SJSA1 (cell line): ENCODE data around the gene AGAP2. TPM values are rescaled to one million over a fixed set of nuclear protein-coding genes. Genes with fewer than 3 reads are reported as not detected.
"Not testable (repeated sequence)": the region's sequence is repeated elsewhere in the genome, so short reads cannot be mapped to it uniquely, and the experiment has no call there.

Experiments
- DNase-seq, 2 experiments: peaks; one replicate each; pipeline ENCODE4 v3.0.0-alpha.2; 2015 to 2020; ENCODE audit warnings: low spot score in 2 of 2, low read depth in 1 of 2
- H3K27ac ChIP-seq: fragments of 250-450 bp; sonication (Bioruptor Pico); 2 replicates; pipeline ENCODE4 v1.5.1; 2020; ENCODE audit warnings: mild to moderate bottlenecking, moderate library complexity
- H3K27me3 ChIP-seq: fragments of 250-450 bp; sonication (Bioruptor Pico); replicated peaks from 2 replicates; pipeline ENCODE4 v1.5.1; 2020; ENCODE audit warnings: mild to moderate bottlenecking, moderate library complexity
- H3K36me3 ChIP-seq: fragments of 250-450 bp; sonication (Bioruptor Pico); 2 replicates; pipeline ENCODE4 v1.5.1; 2020; ENCODE audit warnings: mild to moderate bottlenecking
- H3K4me1 ChIP-seq: fragments of 250-450 bp; sonication (Bioruptor Pico); replicated peaks from 2 replicates; pipeline ENCODE4 v1.6.1; 2021; ENCODE audit warnings: mild to moderate bottlenecking
- H3K4me3 ChIP-seq: fragments of 250-450 bp; sonication (Bioruptor Pico); 2 replicates; pipeline ENCODE4 v1.5.1; 2020; ENCODE audit warnings: mild to moderate bottlenecking
- H3K9me3 ChIP-seq: fragments of 250-450 bp; sonication (Bioruptor Pico); replicated peaks from 2 replicates; pipeline ENCODE4 v1.5.1; 2020; ENCODE audit warnings: mild to moderate bottlenecking
- total RNA-seq: library from RNA; depleted of rRNA; stranded (reverse); fragments of >200 nt; shearing (Covaris generic); gene quantifications from 2 replicates; pipeline ENCODE4 v1.2.3, GENCODE V29; 2014; rRNA removed

Gene AGAP2
- total RNA-seq, 1 experiment from 2014 or later = 0.89 TPM

DNA sequence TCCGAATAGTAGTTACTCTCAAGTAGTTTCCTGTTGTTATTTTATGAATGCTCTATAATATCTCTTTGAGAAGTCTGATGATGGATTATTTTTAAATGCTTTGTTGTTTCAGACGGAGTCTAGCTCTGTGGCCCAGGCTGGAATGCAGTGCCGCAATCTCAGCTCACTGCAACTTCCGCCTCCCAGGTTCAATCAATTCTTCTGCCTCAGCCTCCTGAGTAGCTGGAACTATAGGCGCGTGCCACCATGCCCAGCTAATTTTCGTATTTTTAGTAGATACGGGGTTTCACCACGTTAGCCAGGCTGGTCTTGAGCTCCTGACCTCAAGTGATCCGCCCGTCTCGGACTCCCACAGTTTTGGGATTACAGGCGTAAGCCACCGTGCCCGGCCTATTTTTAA lies 46.0 kb downstream of the AGAP2 start:
- Histone ChIP-seq H3K27ac (no peak overlapping the region), H3K4me3 (no peak overlapping the region), H3K27me3 (peaks cover 28% of the 10 kb centered on the region), H3K9me3 (peaks cover 3% of the 10 kb centered on the region), H3K4me1 (peaks cover 11% of the 10 kb centered on the region), H3K36me3 (peaks cover 30% of the 10 kb centered on the region)
- DNase-seq = peak in 1 of 2 experiments; percentile 86

DNA sequence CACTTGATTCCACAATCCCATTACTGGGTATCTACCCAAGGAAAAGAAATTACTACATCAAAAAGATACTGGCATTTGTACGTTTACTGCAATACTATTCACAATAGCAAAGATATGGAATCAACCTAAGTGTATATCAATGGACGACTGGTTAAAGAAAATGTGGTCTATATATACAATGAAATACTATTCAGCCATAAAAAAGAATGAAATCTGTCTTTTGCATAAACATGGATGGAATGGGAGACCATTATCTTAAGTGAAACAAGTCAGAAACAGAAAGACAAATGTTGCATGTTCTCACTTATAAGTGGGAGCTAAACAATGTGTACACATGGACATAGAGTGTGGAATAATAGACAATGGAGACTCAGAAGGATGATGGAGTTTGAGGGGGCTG lies 49.6 kb downstream of the AGAP2 start:
- no peaks in the 10 kb centered on the region for H3K36me3 ChIP-seq
- H3K4me1 ChIP-seq = peaks cover 3% of the 10 kb centered on the region; the same call in 1 of the 2 replicates
- H3K27me3 ChIP-seq = peaks cover 64% of the 10 kb centered on the region
- peaks cover 3% of the 10 kb centered on the region for H3K9me3 ChIP-seq
- peak in 1 of 2 experiments; percentile 66 for DNase-seq
- H3K4me3 ChIP-seq = no peak overlapping the region
- H3K27ac ChIP-seq = no peak overlapping the region

- Histone ChIP-seq H3K27ac (no peak overlapping the region), H3K27me3 (peaks cover 70% of the 10 kb centered on the region), H3K4me1 (no peaks in the 10 kb centered on the region), H3K36me3 (no peaks in the 10 kb centered on the region), H3K9me3 (peaks cover 8% of the 10 kb centered on the region), H3K4me3 (no peak overlapping the region)
- peak; percentile 64 to 84 for DNase-seq
These were observed 50.7 kb downstream of the AGAP2 start for GRCh38 chr12:57687862-57688261.

DNA sequence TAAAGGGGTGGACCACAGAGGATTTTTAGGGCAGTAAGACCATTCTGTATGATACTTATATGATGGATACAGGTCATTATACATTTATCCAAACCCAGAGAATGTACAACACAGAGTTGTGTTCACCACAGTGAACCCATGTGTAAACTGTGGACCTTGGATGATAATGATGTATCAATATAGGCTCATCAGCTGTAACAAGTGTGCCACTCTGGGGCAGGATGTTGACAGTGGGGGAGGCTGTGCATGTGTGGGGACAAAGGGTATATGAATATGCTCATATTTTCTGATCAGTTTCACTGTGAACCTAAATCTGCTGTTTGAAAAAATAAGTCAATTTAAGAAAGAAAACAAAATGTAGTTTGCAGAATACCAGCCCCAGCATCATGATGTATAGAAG lies 58.8 kb downstream of the AGAP2 start:
- peaks cover 48% of the 10 kb centered on the region for H3K27me3 ChIP-seq

DNA sequence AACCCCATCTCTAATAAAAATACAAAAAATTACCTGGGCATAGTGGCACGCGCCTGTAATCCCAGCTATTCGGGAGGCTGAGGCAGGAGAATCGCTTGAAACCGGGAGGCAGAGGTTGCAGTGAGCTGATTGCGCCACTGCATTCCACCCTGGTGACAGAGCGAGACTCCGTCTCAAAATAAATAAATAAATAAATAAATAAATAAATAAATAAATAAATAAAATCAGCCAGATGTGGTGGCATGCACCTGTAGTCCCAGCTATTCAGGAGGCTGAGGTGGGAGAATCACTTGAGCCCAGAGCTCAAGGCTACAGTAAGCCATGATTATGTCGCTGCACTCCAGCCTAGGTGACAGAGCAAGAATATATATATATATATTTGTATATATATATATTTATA lies 60.6 kb downstream of the AGAP2 start:
- DNase-seq, H3K4me1 ChIP-seq, H3K27ac ChIP-seq, H3K36me3 ChIP-seq, H3K4me3 ChIP-seq: not testable (repeated sequence)
- peaks cover 24% of the 10 kb centered on the region for H3K9me3 ChIP-seq
- peaks cover 52% of the 10 kb centered on the region for H3K27me3 ChIP-seq

More for the DNA sequence above, 58.8 kb downstream of the AGAP2 start:
- peak in 1 of 2 experiments; percentile 88 for DNase-seq
- Histone ChIP-seq H3K36me3 (no peaks in the 10 kb centered on the region), H3K27ac (no peak overlapping the region), H3K4me1 (peaks cover 7% of the 10 kb centered on the region), H3K9me3 (peaks cover 26% of the 10 kb centered on the region), H3K4me3 (no peak overlapping the region)

- Histone ChIP-seq H3K9me3 (peaks cover 23% of the 10 kb centered on the region), H3K4me3 (no peak overlapping the region), H3K27ac (no peak overlapping the region), H3K27me3 (peaks cover 72% of the 10 kb centered on the region), H3K36me3 (no peaks in the 10 kb centered on the region), H3K4me1 (no peaks in the 10 kb centered on the region)
- peak in 1 of 2 experiments; percentile 96 for DNase-seq
These were observed 63.9 kb downstream of the AGAP2 start for GRCh38 chr12:57674691-57675090.

Other genes starting within 250 kb of the AGAP2 start
- 564 and 686 TPM in 2 replicates for gene DDIT3, start 218.2 kb downstream of the AGAP2 start, total RNA-seq
- 63.3 and 70.5 TPM in 2 replicates for gene MBD6, start 215.9 kb downstream of the AGAP2 start, total RNA-seq
- gene DCTN2, start 191.6 kb downstream of the AGAP2 start, total RNA-seq = 3,855 and 4,325 TPM in 2 replicates
- gene KIF5A, start 188.7 kb downstream of the AGAP2 start, total RNA-seq = 2.1 and 2.8 TPM in 2 replicates
- 544 and 654 TPM in 2 replicates for gene PIP4K2C, start 147.6 kb downstream of the AGAP2 start, total RNA-seq
- 187 and 286 TPM in 2 replicates for gene DTX3, start 133.9 kb downstream of the AGAP2 start, total RNA-seq
- gene ARHGEF25, start 127.3 kb downstream of the AGAP2 start, total RNA-seq = 107 and 145 TPM in 2 replicates
- 841 and 950 TPM in 2 replicates for gene B4GALNT1, start 105.5 kb downstream of the AGAP2 start, total RNA-seq
- 4,436 and 6,328 TPM in 2 replicates for gene OS9, start 44.6 kb downstream of the AGAP2 start, total RNA-seq
- 429 and 571 TPM in 2 replicates for gene TSPAN31, start 6.3 kb upstream of the AGAP2 start, total RNA-seq
- 3,953 and 4,723 TPM in 2 replicates for gene CDK4, start 13.6 kb upstream of the AGAP2 start, total RNA-seq
- 88.7 and 107 TPM in 2 replicates for gene MARCHF9, start 16.4 kb upstream of the AGAP2 start, total RNA-seq
- gene CYP27B1, start 28.3 kb upstream of the AGAP2 start, total RNA-seq = 12.9 and 21.9 TPM in 2 replicates
- gene METTL1, start 33.4 kb upstream of the AGAP2 start, total RNA-seq = 173 and 193 TPM in 2 replicates
- gene EEF1AKMT3, start 33.9 kb upstream of the AGAP2 start, total RNA-seq = 53.1 and 62.2 TPM in 2 replicates
- gene TSFM, start 44.0 kb upstream of the AGAP2 start, total RNA-seq = 591 and 596 TPM in 2 replicates
- gene AVIL, start 80.0 kb upstream of the AGAP2 start, total RNA-seq = 6.0 and 6.6 TPM in 2 replicates
- gene CTDSP2, start 108.0 kb upstream of the AGAP2 start, total RNA-seq = 420 and 508 TPM in 2 replicates
- 275 and 410 TPM in 2 replicates for gene ATP23, start 202.8 kb upstream of the AGAP2 start, total RNA-seq